NCI-H1694 treated with DMSO at 0.1 percent for 48 hours (cell line): ENCODE data around the gene HOXA6.
A peak's percentile ranks its signal among the peaks of the same experiment; 100 is the strongest.

ENCODE experiments used
- DNase-seq: peaks from one replicate; lab custom pipeline; 2025; lab: John Stamatoyannopoulos, UW

The HOXA6 gene

DNA sequence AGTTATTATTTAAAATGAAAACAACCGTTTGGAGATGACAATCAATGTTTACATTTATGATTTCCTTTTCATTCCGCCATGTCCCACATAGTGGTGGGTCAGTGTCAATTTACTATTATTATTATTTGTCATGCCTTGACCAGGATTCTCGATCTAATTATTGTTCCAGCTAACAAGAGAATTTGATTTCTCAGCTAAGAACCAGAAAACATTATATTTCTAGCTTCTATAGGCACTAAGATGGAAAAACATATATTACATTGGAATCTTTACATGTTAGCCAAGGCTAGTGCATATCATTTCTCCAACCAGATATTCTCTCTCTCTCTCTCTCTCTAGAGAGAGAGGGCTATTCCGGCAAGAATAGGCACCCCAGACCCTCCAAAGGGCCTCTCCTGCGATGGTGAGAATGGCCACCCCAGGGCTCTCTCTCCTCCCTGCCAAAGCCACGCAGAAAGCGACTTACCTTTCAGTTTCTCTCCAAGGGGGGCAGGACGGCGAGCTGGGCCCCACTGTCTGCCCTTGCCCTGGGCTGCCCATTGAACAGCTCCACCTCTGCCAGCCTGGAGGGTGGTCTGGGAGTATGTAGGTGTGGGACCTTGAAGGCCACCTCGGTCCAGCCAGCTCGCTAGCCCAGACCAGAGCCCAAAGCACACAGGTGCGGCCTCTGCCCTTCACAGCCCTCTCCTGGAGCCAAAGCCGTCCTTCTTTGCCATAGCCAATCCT, 2.4 kb upstream of the HOXA6 start:
- peak; percentile 64 for DNase-seq

- peak; percentile 14 for DNase-seq
Observed at GRCh38 chr7:27148756-27149641, 1.4 kb upstream of the HOXA6 start.

GRCh38 chr7:27148031-27148755, 619 bp upstream of the HOXA6 start:
- DNase-seq: no peak

GRCh38 chr7:27146491-27147198, 929 bp downstream of the HOXA6 start:
- no peak for DNase-seq

DNA sequence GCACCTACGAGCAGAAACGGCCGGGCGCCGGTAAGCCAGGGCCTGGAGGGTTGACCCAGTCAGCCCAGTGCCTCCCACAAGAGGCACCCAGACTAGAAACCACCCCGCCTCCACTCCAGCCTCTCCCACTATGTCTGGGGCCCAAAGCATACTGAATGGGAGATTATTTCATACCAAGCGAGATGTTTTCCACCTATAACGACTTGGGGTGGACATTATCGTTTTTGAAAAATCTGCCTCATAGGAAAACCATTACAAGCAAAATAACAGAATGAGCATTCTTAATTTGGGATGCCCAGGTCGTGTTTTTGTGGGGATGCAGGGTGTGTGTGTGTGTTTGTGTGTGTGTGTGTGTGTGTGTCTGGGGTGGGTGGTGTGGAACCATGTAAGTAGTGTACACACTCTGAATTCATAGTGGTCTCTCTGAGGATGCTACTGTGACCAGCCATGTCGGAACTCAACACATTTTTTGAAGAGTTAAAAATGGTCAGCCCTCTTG, 1.6 kb downstream of the HOXA6 start:
- no peak for DNase-seq

DNA sequence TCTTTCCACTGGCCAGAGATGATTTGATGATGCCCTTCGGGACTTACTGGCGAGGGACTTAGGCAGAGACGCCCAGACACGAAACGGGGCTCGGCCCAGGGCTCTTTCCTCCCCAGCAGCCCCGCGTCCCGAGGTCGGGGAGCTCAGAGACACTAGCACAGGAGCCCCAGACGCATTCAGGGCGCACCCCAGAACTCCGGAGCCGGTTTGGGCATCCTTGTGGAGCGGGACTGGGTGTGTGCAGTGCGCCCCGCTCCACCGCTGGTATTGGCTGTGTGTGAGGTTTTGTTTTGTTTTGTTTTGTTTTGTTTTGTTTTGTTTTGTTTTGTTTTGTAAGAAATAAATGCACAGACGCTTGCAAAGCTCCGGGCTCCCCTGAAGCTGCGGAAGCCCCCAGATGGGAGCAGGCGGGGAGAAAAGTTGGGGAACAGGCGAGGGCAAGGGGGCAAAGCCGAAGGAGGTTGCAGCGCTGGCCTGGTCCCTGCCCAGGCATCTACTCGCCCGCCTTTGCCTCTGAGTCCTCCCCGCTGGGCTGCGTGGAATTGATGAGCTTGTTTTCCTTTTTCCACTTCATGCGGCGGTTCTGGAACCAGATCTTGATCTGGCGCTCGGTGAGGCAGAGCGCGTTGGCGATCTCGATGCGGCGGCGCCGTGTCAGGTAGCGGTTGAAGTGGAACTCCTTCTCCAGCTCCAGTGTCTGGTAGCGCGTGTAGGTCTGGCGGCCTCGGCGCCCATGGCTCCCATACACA, 2.2 kb downstream of the HOXA6 start:
- DNase-seq: no peak

DNA sequence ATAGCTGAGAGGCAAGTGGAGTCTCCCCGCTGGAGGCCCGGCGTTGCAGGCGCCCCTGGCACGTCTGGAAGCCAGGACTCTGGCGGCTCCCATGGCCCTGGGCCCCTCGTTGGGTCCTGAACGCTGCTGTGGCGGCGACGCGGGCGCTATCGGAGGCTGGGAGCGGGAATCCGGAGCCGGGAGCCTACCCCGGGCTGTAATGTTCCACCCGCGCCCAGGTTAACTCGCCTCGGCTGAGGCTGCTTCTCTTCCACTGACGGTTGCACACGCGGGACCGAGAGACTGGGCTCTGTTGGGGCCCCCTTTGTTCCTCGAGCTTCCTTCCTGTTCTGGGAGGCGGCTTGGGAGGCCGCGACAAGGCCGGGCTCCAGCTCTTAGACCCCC, 2.8 kb downstream of the HOXA6 start:
- no peak for DNase-seq

- DNase-seq: no peak
Observed at GRCh38 chr7:27143950-27144780, 3.4 kb downstream of the HOXA6 start.

DNA sequence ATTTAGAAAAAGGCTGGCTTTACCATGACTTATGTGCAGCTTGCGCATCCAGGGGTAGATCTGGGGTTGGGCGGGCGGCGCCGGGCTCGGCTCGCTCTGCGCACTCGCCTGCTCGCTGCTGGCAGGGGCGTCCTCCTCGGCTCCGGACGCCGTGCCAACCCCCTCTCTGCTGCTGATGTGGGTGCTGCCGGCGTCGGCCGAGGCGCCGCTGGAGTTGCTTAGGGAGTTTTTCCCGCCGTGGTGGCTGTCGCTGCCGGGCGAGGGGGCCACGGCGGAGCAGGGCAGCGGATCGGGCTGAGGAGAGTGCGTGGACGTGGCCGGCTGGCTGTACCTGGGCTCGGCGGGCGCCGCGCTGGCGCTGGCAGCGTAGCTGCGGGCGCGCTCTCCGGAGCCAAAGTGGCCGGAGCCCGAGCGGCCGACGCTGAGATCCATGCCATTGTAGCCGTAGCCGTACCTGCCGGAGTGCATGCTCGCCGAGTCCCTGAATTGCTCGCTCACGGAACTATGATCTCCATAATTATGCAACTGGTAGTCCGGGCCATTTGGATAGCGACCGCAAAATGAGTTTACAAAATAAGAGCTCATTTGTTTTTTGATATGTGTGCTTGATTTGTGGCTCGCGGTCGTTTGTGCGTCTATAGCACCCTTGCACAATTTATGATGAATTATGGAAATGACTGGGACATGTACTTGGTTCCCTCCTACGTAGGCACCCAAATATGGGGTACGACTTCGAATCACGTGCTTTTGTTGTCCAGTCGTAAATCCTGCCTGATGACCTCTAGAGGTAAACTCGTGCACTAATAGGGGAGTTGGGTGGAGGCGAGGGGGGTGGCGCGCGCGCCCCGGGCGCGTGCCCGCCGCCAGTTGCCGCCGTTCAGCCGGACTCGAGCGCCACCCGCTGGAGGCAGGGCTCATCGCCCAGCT, 4.3 kb downstream of the HOXA6 start, which contains the start of gene HOXA5:
HOXA5 (minus strand) TSS at position 659 of the 927 bp plus-strand sequence; CDS start at position 585, 74 bp downstream.
- DNase-seq: no peak

- DNase-seq: no peak
Observed at GRCh38 chr7:27142580-27143022, 5.0 kb downstream of the HOXA6 start.

DNA sequence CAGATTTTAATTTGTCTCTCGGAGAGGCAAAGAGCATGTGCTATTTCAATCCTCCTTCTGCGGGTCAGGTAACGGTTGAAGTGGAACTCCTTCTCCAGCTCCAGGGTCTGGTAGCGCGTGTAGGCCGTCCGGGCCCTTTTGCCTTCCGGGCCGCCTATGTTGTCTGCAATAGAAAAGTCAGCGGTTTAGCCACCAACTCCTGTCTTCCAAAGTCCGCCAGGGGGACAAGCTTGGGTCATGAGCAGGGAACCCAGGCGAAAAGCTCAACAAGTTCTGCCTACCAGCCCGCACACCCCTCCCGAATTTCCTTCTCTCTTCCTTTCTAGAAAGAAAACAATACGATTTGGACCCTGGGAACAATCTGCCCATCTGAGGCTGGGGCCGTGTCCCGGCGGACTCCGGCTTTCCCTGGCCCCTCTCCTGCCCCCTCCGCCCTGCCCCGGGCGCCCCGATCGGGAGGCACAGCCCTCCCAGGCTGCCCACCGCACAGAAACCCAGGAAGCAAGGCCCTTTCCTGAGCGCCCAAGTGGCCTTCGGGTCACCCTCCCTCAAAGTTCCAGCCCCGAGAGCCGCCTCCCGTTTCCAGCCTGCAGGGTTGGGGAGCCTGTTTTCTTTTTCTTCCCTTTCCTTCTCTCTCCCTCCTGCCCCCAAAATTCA, 5.5 kb downstream of the HOXA6 start:
- DNase-seq: no peak

DNA sequence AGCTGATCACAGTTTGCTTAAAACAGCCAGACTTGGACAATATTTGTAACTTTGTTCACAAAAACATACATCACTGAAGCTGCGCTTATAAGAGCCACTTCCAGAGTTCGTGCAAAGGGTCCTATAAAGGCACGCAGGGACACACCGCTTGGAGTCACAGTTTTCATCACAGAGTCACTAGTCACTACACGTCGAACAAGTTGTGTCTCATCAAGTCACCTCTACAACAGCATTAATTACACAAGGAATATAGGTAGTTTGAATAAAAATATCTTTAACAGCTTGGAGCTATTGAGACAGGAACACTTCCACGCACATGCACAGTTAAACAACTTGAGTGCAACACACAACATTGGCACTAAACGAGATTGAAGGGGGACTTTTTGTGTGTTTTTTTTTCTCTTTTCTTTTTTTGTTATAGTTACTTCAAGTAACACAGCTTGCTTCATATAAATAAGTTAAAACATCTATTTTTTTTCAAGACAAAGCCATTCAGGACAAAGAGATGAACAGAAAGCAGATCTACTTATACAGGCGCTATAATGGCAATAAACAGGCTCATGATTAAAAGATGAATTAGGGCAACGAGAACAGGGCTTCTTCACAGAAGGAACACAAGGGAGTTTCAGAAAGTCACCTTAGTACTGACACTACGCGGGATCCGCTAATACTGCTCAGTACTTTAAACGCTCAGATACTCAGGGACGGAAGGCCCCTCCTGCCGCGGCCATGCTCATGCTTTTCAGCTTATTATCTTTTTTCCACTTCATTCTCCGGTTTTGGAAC, 6.2 kb downstream of the HOXA6 start:
- DNase-seq: no peak

DNA sequence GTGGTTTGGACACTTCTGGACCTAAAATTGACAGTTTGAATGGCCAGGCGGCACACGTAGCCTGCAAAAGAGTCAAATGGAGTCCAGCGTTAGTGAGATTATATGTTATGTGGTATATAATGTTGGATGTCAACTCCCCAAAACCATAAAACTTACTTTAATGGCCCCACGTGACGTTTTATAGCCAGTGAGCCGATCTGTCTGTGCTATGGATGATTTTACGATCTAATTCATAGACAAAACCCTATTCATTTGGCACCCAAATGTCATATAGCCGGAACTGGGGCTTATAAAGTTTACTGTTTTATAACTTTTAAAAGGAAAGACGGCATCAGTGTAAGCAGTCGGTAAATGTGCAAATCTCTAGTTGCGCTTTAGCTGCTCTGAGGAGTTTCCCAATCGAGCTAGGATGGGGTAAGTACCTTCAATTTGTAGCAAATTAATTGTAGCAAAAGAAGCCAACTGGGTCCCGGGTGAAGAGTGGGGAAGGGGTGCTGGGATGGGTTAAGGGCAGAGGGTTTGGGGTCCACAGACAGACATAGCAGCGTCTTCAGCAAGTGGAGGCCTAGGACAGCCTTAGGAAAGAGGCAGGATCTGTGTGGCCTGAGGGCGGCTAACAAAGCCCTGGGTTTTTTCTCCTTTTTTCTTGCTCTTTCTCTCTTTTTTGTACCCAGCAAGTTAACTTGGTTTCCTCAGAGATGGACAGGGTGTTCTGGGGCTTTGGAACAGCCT, 7.3 kb downstream of the HOXA6 start:
- DNase-seq: no peak

- no peak for DNase-seq
Observed at GRCh38 chr7:27139334-27140125, 8.0 kb downstream of the HOXA6 start.

GRCh38 chr7:27138985-27139333, 8.6 kb downstream of the HOXA6 start:
- no peak for DNase-seq

DNA sequence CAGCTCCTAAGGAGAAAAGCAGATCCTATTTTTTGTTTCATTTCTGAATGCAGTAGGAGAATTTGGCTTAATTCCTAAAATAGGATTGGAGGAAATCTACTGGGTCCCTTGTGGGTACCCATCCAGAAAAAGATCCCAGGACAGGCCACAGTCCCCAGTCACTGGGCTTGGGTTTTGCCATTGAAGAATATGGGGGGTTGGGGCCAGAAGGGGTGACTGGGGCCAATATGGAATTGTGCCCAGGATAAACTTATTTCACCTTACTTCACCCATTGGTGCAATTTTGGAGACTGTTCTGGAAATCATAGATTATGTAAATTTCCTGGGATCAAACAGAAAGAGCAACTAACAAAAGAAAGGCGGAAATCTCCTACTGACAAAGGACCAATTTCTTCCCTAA, 9.1 kb downstream of the HOXA6 start:
- no peak for DNase-seq
